ENCODE results near the gene AMD1.

The AMD1 gene

DNA sequence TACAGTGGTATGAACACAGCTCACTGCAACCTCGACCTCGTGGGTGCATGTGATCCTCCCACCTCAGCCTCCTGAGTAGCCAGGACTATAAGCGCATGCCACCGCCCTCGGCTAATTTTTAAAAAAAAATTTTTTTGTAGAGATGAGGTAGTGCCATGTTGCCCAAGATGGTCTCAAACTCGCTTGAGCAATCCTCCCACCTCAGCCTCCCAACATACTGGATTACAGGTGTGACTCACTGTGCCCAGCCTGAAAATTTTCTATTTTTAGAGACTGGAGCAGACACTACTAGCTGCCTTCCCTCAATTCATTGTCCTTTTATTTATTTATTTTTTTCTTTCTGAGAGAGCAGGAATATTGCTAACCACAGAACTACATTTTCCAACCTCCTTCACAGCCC is 63.6 kb downstream of the AMD1 start:
- DNase-seq (ENCODE audit: low read depth, low spot score), result no peak

DNA sequence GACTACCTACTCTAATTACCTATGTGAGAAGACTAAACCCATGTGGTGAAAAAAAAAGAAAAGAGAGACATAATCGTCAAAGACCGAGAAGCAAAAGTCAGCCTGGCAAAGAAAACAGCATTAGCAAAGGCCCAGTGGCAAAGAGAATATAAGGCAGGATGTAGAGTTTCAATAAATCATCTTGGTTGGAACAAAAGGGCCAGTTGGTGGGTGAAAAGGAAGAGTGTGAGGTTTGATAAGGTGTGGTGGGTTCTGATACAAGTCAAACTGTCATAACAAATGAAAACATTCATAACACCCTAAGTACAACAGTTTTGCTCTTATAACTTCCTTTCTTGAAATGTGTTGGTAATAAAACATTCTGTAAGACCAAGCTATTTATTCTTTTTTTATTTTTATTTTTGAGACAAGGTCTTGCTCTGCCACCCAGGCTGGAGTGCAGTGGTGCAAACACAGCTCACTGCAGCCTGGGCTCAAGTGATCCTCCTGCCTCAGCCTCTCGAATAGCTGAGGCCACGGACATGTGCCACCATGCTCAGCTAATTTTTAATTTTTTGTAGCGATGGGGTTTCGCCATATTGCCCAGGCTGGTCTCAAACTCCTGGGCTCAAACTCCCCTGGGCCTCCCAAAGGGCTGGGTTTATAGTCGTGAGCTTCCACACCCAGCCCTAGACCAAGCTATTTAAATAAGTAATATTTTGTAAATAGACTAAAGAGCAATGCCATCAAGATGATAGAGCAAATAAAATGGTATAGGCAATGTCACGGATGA is 65.0 kb downstream of the AMD1 start:
- DNase-seq (ENCODE audit: low read depth, low spot score), result no peak

DNA sequence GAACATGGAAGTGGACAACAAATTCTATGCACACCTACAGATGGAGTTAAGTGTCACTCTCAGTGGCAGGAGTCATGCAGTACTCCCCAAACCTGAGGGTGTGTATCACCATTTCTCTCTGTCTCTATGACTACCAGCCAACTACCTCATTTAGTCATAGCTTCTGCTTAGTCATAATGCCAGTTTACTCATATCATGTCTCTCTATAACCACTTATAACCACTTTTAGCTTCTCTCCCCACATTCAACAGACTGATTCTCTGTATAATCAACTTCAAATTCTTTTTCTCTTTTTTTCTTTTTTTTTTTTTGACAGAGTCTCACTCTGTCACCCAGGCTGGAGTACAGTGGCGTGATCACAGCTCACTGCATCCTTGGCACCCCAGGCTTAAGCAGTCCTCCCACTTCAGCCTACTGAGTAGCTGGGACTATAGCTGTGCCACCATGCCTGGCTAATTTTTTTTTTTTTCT is 70.1 kb downstream of the AMD1 start:
- no peak for DNase-seq (ENCODE audit: low read depth, low spot score)
